ENCODE measurements around the gene MANBA.

MANBA gene

DNA sequence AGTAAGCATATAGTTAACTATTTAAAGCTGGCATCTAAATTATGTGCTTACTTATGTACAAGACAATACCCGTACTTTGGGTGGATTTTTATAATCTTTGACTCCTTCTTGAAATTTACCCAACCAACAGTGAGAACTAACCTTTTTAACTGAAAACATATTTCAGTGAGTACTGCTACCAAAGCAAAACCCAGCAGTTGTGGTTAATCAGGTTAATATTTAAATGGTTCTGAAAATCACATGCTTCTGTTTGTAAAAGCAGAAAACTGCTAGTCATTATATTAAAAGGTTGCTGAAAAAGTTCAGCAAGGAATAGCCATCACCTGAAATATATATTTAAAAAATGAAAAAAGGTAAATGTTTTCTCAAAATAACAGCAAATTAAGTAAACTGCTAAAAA, 46.6 kb upstream of the MANBA start:
- peaks cover 59% of the 10 kb centered on the region for H3K36me3 ChIP-seq (replicated peaks; ENCODE audit: low read depth, low read length)

DNA sequence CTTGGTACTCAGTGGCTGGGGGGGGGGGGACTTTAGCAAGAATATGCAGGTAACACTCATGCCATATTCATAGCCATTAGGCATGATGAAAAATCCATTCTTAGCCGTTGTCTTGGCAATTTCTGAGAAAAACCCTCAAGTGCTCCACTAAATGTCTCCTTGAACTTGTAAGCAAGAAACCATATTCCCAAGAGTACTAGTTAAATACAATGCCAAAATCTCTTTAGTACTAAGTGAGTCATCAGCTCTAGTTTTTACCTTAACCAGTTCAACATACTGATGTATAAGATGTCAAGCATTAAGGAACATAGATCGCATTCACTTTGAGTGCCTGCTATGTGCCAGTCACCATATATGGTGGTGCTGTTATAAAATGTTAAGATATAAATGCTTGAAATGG, 39.0 kb upstream of the MANBA start:
- Histone ChIP-seq H2AFZ (ENCODE audit: low read depth, low read length) (no peak overlapping the region), H3K4me1 (ENCODE audit: low read length) (no peaks in the 10 kb centered on the region), H3K36me3 (replicated peaks; ENCODE audit: low read depth, low read length) (peaks cover 73% of the 10 kb centered on the region), H3K9me3 (ENCODE audit: insufficient read depth, low read length) (no peaks in the 10 kb centered on the region), H3K27ac (ENCODE audit: low read length) (no peak overlapping the region), H3K27me3 (ENCODE audit: low read depth, low read length) (no peaks in the 10 kb centered on the region), H3K4me3 (ENCODE audit: low read length) (no peak overlapping the region), H3K79me2 (ENCODE audit: low read length) (peaks cover 59% of the 10 kb centered on the region), H4K20me1 (ENCODE audit: insufficient read depth, low read length) (peaks cover 59% of the 10 kb centered on the region), H3K4me2 (ENCODE audit: low read length) (no peak overlapping the region), H3K9ac (ENCODE audit: low read length) (no peak overlapping the region)
- TF ChIP-seq EZH2phosphoT487 (IDR thresholded peaks at IDR 0.05; ENCODE audit: low read depth): no peak
- TF ChIP-seq, protein P1, sequence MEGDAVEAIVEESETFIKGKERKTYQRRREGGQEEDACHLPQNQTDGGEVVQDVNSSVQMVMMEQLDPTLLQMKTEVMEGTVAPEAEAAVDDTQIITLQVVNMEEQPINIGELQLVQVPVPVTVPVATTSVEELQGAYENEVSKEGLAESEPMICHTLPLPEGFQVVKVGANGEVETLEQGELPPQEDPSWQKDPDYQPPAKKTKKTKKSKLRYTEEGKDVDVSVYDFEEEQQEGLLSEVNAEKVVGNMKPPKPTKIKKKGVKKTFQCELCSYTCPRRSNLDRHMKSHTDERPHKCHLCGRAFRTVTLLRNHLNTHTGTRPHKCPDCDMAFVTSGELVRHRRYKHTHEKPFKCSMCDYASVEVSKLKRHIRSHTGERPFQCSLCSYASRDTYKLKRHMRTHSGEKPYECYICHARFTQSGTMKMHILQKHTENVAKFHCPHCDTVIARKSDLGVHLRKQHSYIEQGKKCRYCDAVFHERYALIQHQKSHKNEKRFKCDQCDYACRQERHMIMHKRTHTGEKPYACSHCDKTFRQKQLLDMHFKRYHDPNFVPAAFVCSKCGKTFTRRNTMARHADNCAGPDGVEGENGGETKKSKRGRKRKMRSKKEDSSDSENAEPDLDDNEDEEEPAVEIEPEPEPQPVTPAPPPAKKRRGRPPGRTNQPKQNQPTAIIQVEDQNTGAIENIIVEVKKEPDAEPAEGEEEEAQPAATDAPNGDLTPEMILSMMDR (IDR thresholded peaks at IDR 0.05; ENCODE audit: low read depth, low read length): no peak

More for the DNA sequence above, 46.6 kb upstream of the MANBA start:
- Histone ChIP-seq H3K27ac (ENCODE audit: low read length) (peak overlapping the region; percentile 9), H4K20me1 (ENCODE audit: insufficient read depth, low read length) (peaks cover 81% of the 10 kb centered on the region), H3K9ac (ENCODE audit: low read length) (no peak overlapping the region), H3K27me3 (ENCODE audit: low read depth, low read length) (no peaks in the 10 kb centered on the region), H3K4me2 (ENCODE audit: low read length) (peak overlapping the region; percentile 15; the same call in 1 of the 2 replicates), H3K4me3 (ENCODE audit: low read length) (no peak overlapping the region), H3K9me3 (ENCODE audit: insufficient read depth, low read length) (no peaks in the 10 kb centered on the region), H3K4me1 (ENCODE audit: low read length) (peaks cover 36% of the 10 kb centered on the region), H3K79me2 (ENCODE audit: low read length) (peaks cover 100% of the 10 kb centered on the region), H2AFZ (ENCODE audit: low read depth, low read length) (no peak overlapping the region)
- TF ChIP-seq, protein P1 (IDR thresholded peaks at IDR 0.05; ENCODE audit: low read depth, low read length): no peak
- no peak for TF ChIP-seq EZH2phosphoT487 (IDR thresholded peaks at IDR 0.05; ENCODE audit: low read depth)

DNA sequence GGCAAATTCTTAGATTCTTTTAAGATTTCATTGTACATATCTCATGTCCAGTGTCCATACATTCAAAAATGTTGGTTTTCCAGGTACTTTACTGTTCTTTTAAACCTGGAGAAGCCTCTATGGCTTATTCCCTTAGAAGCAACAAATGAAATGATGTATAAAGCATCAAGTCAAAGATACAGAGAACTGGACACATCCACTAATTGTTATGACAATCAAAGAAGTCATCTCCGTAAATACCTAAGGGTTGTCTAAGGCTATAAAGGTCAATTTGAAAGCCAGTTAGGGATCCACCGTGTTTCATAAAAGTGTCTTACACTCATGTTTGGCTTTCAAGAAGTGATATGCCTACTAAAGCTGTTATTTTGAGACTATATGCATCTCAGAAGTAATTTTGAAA, 34.2 kb upstream of the MANBA start:
- H3K27me3 ChIP-seq (ENCODE audit: low read depth, low read length): no peaks in the 10 kb centered on the region
- peaks cover 31% of the 10 kb centered on the region for H4K20me1 ChIP-seq (ENCODE audit: insufficient read depth, low read length)
- no peak overlapping the region for H3K4me3 ChIP-seq (ENCODE audit: low read length)
- no peak overlapping the region for H3K27ac ChIP-seq (ENCODE audit: low read length)
- peaks cover 63% of the 10 kb centered on the region for H3K36me3 ChIP-seq (replicated peaks; ENCODE audit: low read depth, low read length)
- H3K9ac ChIP-seq (ENCODE audit: low read length): no peak overlapping the region
- H3K79me2 ChIP-seq (ENCODE audit: low read length): peaks cover 15% of the 10 kb centered on the region
- H3K4me2 ChIP-seq (ENCODE audit: low read length): no peak overlapping the region
- no peak for TF ChIP-seq EZH2phosphoT487 (IDR thresholded peaks at IDR 0.05; ENCODE audit: low read depth)
- TF ChIP-seq, protein P1 (IDR thresholded peaks at IDR 0.05; ENCODE audit: low read depth, low read length): no peak
- H2AFZ ChIP-seq (ENCODE audit: low read depth, low read length): no peak overlapping the region
- no peaks in the 10 kb centered on the region for H3K4me1 ChIP-seq (ENCODE audit: low read length)
- H3K9me3 ChIP-seq (ENCODE audit: insufficient read depth, low read length): no peaks in the 10 kb centered on the region

DNA sequence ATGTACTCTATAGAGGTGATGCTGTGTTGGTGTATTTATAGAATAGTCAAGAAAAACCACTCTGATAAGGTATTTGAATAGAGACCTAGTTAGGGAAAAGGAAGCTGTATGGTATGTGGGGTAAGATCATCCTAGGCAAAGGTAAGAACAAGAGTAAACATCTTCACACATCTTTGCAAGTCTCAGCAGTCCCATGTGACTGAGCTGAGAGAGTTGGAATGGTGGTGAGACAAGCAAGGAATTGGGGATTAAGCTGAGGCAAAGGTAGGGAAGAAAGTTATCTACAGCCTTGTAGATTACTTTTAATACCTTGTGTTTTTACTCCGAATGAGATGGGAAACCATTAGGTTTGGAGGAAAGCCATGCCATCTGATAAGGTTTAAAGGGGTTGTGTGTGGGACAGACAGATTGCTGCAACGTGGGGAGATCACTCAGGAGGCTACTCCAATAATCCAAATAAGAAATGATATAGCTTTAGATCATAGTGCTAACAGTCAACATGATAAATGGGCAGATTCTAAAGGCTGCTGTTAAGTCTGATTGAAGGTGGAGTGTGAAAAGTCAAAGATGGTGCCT, 31.7 kb upstream of the MANBA start:
- Histone ChIP-seq H3K9ac (ENCODE audit: low read length) (no peak overlapping the region), H3K9me3 (ENCODE audit: insufficient read depth, low read length) (no peaks in the 10 kb centered on the region), H3K36me3 (replicated peaks; ENCODE audit: low read depth, low read length) (peaks cover 41% of the 10 kb centered on the region), H3K27me3 (ENCODE audit: low read depth, low read length) (no peaks in the 10 kb centered on the region), H3K4me1 (ENCODE audit: low read length) (no peaks in the 10 kb centered on the region), H3K4me2 (ENCODE audit: low read length) (no peak overlapping the region), H3K27ac (ENCODE audit: low read length) (no peak overlapping the region), H4K20me1 (ENCODE audit: insufficient read depth, low read length) (peaks cover 17% of the 10 kb centered on the region), H3K79me2 (ENCODE audit: low read length) (0 out of 2 replicates have a peak, but pooled peaks cover 5% of the 10 kb centered on the region), H2AFZ (ENCODE audit: low read depth, low read length) (no peak overlapping the region), H3K4me3 (ENCODE audit: low read length) (no peak overlapping the region)
- TF ChIP-seq, protein P1 (IDR thresholded peaks at IDR 0.05; ENCODE audit: low read depth, low read length): no peak
- no peak for TF ChIP-seq EZH2phosphoT487 (IDR thresholded peaks at IDR 0.05; ENCODE audit: low read depth)

Measured in OCI-LY3 (cell line).